ENCODE data around the gene GPR3. TPM values are rescaled to one million over a fixed set of nuclear protein-coding genes. Genes with fewer than 3 reads are reported as not detected.
A peak's percentile ranks its signal among the peaks of the same experiment; 100 is the strongest.

GPR3 gene
- polyA plus RNA-seq, 2 of the 4 experiments (the other 2 are of a cell fraction) = 0.76 to 1.7 TPM

- Histone ChIP-seq H3K27ac (no peak overlapping the region), H3K4me3 (no peak overlapping the region), H3K4me2 (no peak overlapping the region), H3K4me1 (no peaks in the 10 kb centered on the region), H3K9me3 (no peaks in the 10 kb centered on the region)
- POLR2A ChIA-PET = interaction anchor here (0.6 kb wide), 1 partner anchor 189 kb away, joined by 3 read pairs; no protein-coding TSS in a partner anchor
- 78% methylated on average over 2 of the region's 11 CpGs for WGBS (ENCODE audit: missing lambda C conversion rate)
- CTCF ChIA-PET = interaction anchor here (0.8 to 1.9 kb wide), 3 partner anchors 11 to 16 kb away, joined by 3 to 5 read pairs (median 3); partner anchors contain the start of gene MAP3K6
- FAIRE-seq = no peak
- ATAC-seq = no peak; a peak in 1 of 6 replicates
- TF ChIP-seq NPAS2 (CRISPR knock-in tag; IDR thresholded peaks at IDR 0.05; ENCODE audit: borderline replicate concordance) = no peak
- TF ChIP-seq EHF (CRISPR knock-in tag; IDR thresholded peaks at IDR 0.05) = no peak
- no peak for TF ChIP-seq HMGXB4 (CRISPR knock-in tag; IDR thresholded peaks at IDR 0.05; ENCODE audit: borderline replicate concordance)
- TF ChIP-seq USF2 (IDR thresholded peaks at IDR 0.05) = no peak
- TF ChIP-seq MAX (IDR thresholded peaks at IDR 0.05) = no peak
- no peak for TF ChIP-seq MYC (IDR thresholded peaks at IDR 0.05; ENCODE audit: borderline replicate concordance, low read length)
- no peak for TF ChIP-seq PBX3 (IDR thresholded peaks at IDR 0.05)
- TF ChIP-seq TP53 (CRISPR knock-in tag; IDR thresholded peaks at IDR 0.05) = no peak
- TF ChIP-seq ESRRA (IDR thresholded peaks at IDR 0.05; ENCODE audit: borderline replicate concordance, low read length) = no peak
- no peak for TF ChIP-seq FOSL2 (IDR thresholded peaks at IDR 0.05)
- no peak for TF ChIP-seq FOSL2 (CRISPR knock-in tag; IDR thresholded peaks at IDR 0.05)
- no peak for TF ChIP-seq CBX2 (IDR thresholded peaks at IDR 0.05; ENCODE audit: borderline replicate concordance, low read depth)
- TF ChIP-seq KDM1A (IDR thresholded peaks at IDR 0.05; ENCODE audit: low read depth) = no peak
- no peak for TF ChIP-seq HES2 (IDR thresholded peaks at IDR 0.05)
- DNase-seq (ENCODE audit: low read depth in 1 of 2, low spot score in 1 of 2) = no peak
These were observed 12.8 kb upstream of the GPR3 start for GRCh38 chr1:27379564-27380122.

GRCh38 chr1:27380224-27380623 is 12.2 kb upstream of the GPR3 start:
- no peaks in the 10 kb centered on the region for H3K4me1 ChIP-seq
- 100% methylated on average over 4 of the region's 4 CpGs for WGBS (ENCODE audit: missing lambda C conversion rate)
- TF ChIP-seq BHLHE40 (IDR thresholded peaks at IDR 0.05; ENCODE audit: low read depth, low read length) = no peak
- H3K4me3 ChIP-seq = no peak overlapping the region
- H3K4me2 ChIP-seq = no peak overlapping the region
- CTCF ChIA-PET = interaction anchor here (1.9 to 2.1 kb wide), 2 partner anchors 15 to 226 kb away, joined by 5 to 7 read pairs; no protein-coding TSS in a partner anchor
- POLR2A ChIA-PET = no interaction called here
- H3K27ac ChIP-seq = no peak overlapping the region
- FAIRE-seq (no peak), DNase-seq (ENCODE audit: low read depth in 1 of 2, low spot score in 1 of 2) (no peak), ATAC-seq (no peak; a peak in 1 of 6 replicates)
- no peaks in the 10 kb centered on the region for H3K9me3 ChIP-seq

- Histone ChIP-seq H3K27ac (no peak overlapping the region), H3K4me2 (no peak overlapping the region), H3K4me1 (no peaks in the 10 kb centered on the region), H3K9me3 (no peaks in the 10 kb centered on the region), H3K4me3 (no peak overlapping the region)
- 60% methylated on average over 6 of the region's 12 CpGs for WGBS (ENCODE audit: missing lambda C conversion rate)
- no peak for FAIRE-seq
- ChIA-PET POLR2A (no interaction called here), CTCF (interaction anchor here (0.9 to 12.0 kb wide), 9 partner anchors 9 to 225 kb away, joined by 3 to 215 read pairs (median 6); partner anchors contain the start of gene MAP3K6)
- no peak for DNase-seq (ENCODE audit: low read depth in 1 of 2, low spot score in 1 of 2)
- peak in 1 of 2 experiments; percentile 45; a peak in 2 of 6 replicates for ATAC-seq
- TF ChIP-seq JUN (IDR thresholded peaks at IDR 0.05) (no peak), KDM5A (IDR thresholded peaks at IDR 0.05) (no peak), ZFP36 (IDR thresholded peaks at IDR 0.05; ENCODE audit: borderline replicate concordance, partially characterized antibody) (no peak), SMC3 (IDR thresholded peaks at IDR 0.05) (no peak), MAFK (IDR thresholded peaks at IDR 0.05; ENCODE audit: partially characterized antibody) (no peak), CBX2 (IDR thresholded peaks at IDR 0.05; ENCODE audit: borderline replicate concordance, low read depth) (no peak), ESRRA (IDR thresholded peaks at IDR 0.05; ENCODE audit: borderline replicate concordance, low read length) (no peak), RCOR1 (IDR thresholded peaks at IDR 0.05; ENCODE audit: low read depth, low read length) (no peak), RFX5 (IDR thresholded peaks at IDR 0.05) (no peak), HMGXB4 (CRISPR knock-in tag; IDR thresholded peaks at IDR 0.05; ENCODE audit: borderline replicate concordance) (no peak), PHF8 (IDR thresholded peaks at IDR 0.05; ENCODE audit: borderline replicate concordance, low read depth) (no peak)
These were observed 11.4 kb upstream of the GPR3 start for GRCh38 chr1:27380766-27381733.

All from A549 (cell line).